Stimulated activated CD4-positive, alpha-beta T cell treated with anti-CD3 and anti-CD28 coated beads, Interleukin-4, amount 100 ng/mL, for 24 hours (primary cell): ENCODE measurements around the gene ANXA3.
"Not testable (repeated sequence)": the region's sequence is repeated elsewhere in the genome, so short reads cannot be mapped to it uniquely, and the experiment has no call there.

ENCODE experiments used
- DNase-seq: peaks from one replicate; pipeline ENCODE4 v3.0.0-alpha.2; 2020

The ANXA3 gene

DNA sequence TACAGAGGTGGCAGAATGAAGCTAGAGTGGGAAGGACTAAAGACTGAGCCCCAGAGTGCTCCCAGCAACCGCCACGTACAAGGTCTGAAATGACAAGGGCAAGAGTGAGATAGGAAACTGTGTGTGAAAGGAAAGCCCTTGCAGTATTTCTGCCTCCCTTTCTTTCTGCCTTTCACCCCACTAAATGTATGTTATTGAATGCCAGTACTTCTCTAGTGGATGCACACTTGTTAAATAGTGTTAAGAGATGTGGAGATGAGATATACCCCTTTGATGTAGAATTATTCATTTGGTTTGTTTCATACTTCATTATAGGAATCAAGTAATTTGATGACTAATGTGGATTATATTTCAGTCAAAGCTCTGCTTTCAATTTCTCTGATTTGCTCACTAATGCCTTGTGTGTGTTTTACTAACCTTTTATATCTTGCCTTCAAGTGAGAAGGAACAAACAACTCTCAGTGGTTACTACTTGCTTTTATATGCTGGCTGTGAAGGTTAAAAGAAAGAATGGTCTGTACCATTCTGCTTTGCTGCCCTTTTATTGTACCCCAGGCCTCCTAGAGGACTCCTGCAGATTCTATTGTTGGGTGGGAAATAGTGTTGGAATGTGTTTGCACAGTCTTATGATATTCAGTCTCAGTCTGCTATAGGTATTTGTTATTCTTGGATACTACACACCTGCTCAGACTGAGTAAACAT, 8.0 kb upstream of the ANXA3 start:
- DNase-seq, result no peak

DNA sequence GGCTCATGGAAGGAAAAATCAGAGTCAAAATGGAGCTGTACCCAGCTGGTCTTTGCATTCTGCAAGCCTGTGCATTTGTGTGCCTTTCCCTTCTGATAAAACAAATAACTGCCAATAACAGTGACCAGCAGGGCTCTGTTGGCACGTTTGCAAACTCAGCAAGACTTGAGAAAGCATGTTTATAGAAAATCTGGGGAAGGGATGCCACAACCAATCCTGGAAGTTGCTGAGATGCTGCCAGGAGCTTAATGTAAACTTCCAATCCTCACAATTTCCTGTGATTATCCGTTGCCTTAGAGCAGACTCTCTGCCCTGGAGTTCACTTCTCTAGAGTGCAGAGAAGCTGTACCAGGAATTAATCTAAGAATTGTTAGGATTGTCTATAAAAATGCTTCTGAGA, 6.9 kb upstream of the ANXA3 start:
- no peak for DNase-seq

DNA sequence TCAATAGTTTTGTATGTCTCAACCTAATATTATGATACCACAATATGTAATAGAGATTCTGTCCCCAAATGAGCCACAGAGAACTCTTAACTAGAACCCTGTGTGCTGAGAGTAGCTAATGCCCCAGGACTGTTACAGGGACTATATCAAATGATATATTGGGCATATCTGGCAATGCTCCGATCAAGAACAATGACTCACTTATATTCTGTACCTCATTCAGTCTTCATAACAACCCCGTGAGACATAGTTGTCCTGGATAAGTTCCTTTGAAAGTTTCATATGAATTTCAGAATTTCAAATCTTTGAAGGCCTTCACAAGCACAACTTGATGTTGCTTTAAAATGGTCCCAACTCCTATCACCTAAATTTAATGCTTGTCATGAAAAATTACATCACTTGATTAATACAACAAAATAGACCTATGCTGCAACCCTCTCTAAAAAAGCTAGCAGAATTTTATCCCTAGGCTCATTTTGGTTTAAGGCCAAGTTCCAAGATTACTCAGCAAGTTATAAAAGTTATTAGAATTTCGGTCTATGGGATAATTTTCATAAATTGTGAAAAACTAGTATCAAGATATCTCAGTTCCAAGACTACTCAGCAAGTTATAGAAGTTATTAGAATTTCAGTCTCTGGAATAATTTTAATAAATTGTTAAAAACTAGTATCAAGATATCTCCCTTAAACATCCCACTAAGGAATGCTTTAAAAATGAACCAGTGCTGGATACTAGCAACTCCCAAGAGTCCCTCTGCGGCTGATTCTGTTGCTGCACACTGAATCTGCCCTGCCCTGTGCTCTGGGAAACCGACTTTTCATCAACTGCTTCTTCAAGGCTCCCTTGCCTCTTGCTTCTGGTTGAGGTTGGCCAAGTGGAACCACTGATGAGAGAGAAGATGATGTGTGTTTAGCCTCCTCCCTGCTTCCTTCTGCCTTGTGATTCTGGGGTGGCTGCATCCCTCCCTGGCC, 6.0 kb upstream of the ANXA3 start:
- DNase-seq, result no peak

DNA sequence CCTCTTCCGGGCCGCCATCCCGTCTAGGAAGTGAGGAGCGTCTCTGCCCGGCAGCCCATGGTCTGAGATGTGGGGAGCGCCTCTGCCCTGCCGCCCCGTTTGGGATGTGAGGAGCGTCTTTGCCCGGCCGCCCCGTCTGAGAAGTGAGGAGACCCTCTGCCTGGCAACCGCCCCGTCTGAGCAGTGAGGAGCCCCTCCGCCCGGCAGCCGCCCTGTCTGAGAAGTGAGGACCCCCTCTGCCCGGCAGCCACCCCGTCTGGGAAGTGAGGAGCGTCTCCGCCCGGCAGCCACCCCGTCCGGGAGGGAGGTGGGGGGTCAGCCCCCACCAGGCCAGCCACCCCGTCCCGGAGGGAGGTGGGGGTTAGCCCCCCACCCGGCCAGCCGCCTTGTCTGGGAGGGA, 3.7 kb upstream of the ANXA3 start:
- DNase-seq, result not testable (repeated sequence)

DNA sequence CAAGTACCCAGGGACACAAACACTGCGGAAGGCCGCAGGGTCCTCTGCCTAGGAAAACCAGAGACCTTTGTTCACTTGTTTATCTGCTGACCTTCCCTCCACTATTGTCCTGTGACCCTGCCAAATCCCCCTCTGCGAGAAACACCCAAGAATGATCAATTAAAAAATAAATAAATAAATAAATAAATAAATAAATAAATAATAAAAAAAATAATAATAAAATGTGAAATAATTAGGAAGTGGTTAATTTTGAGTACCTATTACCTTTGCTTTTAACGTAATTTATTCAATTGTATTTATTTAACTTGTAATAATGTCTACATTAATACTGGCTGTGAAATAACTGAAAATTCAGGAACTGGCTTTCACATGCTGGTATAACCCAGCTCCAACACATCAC, 2.7 kb upstream of the ANXA3 start:
- DNase-seq, result not testable (repeated sequence)

DNA sequence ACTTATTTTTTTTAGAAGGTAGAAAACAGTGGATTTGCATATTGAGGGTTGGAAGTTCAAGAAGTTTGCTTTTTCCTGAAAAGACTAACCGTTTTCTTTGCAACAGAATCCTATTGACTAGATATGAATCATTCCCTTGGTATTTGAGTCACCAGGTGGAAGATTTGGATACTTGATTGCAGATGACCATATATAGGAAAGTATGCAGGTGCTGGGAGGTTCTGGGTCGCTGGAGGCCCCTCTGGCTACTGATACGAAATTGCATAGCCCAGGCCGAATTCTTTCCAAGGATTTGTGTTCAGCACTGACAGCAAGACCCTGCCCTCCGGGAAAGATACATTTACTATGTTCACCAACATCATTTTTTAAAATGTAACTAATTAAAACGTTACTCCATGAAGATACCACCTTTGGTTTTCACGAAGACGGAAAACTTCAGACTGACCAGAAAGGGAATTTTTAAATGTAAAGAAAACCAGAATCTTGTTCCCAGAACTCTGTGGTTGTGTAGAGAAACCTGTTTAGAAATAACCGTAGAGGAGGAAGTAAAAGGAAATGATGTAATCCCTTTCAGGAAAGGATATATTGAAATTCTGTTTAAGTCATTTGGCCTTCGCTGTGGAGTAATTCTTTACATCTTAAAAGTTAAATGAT, 946 bp downstream of the ANXA3 start:
- no peak for DNase-seq

DNA sequence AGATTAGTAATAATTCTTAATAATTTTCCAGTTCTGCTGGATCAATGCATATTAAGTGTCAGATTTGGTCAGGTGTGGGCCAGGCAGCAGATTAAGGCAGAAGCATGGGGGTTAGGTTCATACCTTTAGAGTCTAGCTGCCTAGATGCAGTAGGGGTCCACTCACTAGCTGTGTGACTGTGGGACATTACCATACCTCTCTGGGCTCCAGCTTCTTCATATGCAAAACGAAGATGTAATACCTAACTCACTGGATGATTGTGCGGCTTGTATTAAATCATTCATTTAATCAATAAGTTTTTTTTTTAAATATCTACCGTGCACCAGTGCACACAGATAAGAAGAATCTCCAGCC, 1.4 kb downstream of the ANXA3 start:
- DNase-seq, result no peak

DNA sequence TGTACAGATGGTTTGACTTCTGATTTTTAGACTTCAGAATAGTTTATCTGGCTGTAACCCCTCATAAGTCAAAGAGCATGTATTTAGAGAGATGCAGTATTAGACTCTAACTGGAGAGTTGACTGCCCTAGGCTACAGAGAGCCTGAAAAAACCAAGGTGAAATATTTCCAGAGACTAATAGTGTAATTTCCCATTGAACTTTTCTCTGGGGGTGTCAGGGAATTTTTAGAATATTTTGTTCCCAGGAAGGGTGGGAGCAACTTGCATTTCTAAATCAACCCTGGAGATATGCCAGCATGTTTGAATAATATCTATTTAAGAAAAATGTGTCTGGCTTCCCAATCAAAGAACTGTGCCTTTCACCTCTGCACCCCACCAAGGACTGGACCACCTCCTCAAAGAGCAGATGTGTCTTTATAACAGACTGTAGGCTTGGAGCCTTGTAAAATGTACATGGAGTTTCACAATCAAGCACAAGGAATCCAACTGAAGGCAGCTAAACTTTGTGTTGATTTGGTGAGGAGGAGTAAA, 2.0 kb downstream of the ANXA3 start:
- DNase-seq, result no peak

DNA sequence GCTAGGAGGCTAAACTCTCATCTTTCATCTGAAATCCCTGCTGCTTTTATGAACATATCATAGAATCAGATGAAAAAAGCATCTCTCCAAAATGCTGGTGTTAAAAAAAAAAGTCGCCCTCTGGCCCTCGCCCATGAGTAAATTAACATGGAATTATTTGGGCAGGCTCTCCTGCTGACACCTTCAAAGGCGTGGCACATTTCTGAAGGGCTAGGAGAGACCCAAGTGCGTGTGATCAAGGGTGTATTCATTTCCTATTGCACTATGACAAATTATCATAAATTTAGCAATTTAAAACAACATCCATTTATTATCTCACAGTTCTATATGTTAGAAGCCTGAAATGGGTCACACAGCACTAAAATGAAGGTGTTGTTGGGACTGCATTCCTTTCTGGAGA, 5.1 kb downstream of the ANXA3 start:
- no peak for DNase-seq

DNA sequence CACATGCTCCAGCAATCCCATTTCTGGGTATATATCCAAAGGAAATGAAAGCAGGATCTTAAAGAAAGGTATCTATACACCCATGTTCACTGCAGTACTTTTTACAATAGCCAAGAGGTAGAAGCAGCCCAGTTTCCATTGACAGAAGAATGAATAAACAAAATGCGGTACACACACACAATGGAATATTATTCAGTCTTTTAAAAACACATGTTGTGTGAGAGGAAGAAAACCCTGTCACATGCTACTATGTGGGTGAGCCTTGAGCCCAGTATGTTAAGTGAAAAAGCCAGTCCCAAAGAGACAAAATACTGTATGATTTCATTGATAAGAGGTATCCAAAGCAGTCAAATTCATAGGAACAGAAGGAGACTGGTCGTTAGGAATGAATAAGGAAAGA, 6.3 kb downstream of the ANXA3 start:
- no peak for DNase-seq

DNA sequence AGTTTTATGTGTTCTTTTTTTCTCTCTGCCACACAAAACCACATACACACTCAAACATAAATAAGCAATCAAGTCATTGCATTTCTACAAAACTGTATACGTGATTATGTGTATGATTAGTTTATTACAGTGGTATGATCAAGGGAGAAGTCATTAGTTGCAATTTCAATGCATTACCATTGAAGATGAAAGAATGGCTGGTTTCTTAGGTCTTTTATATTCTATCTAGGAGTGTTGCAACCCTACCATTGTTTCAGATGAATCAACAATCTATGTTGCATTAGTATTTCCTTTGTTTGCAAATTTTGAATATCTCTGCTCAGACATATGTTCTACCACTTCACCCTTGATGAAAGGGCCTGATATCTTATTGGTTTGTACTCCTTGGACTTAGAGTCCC, 6.8 kb downstream of the ANXA3 start:
- DNase-seq, result no peak

DNA sequence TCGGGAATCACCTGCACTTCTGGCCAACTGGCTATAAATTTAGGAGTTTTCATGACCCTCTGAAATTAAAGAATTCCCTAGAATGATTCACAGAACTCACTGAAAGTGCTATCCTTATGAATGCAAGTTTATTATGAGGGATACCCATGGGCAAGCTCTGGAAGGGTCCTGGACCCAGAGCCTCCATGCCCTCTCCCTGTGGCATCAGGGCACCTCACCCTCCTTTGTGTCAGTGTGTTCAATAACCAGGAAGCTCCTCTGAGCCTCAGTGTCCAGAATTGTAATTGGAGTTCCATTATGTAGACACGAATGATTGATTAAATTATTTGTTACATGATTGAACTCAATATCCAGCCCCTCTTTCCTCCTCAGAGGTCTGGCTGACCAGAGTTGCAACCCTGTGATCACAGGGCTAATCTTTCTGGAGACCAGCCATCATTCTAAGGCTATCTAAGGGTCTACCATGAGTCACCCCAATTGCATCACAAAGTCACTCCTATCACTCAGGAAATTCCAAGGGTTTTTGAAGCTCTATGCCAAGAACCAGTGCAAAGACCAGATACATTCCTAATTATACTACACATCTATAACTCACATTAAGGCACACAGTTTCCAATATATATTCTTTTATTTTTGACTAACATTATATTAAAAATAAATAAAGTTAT, 8.9 kb downstream of the ANXA3 start:
- DNase-seq, result no peak

DNA sequence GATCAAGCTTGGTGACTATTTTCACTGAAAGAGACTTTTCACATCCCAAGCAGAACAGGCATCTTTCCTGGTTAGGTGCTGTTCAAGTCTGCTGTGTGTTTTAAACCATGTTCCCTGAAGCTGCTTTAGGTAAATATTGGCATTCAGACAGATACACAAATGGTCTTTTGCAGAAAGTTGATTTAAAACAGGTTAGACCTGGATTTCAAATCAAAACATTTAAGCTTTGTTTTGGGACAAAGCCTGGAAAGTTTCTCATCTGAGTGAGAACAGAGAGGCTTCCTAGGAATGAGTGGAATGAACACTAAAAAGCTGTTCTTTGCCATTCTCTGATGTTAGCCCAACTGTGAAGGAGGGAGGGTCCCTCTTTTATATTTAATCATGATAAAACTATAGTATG, 10.1 kb downstream of the ANXA3 start:
- DNase-seq, result no peak

DNA sequence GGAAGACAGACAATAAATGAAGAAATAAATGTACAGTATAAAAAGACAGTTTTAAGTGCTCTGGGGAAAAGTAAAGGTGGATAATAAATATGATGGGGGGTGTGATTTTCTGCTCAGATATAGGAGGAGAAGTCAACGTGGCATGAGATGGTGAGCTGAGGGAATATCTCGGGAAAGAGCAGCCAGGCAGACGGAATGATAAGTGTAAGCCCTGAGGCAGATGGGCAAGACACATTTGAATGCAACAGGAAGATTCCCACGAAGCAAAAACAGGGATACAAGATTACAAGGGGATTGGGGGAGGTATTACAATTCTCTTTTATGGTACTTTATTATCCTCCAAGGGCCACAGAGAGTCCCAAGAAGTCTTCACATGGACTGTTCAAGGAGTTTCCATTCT, 11.1 kb downstream of the ANXA3 start:
- DNase-seq, result no peak

DNA sequence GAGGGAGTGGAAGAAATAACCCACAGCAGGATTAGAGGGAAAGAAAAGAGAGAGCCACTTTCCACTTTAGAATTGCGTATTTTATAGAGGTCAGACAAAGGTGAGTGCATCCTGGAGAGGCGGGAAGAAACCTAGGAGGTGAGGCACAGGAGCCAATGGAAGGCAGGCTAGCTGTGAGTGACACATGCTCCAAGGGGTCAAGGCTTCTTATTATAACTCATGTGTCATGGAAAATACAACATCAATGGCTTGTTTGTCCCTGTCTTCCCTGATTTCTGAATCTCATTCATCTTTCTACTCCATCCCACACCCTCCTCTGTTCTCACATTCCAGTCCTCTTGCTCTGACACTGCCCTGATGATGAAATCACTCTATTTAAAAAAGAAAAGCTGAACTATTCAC, 14.4 kb downstream of the ANXA3 start:
- no peak for DNase-seq

DNA sequence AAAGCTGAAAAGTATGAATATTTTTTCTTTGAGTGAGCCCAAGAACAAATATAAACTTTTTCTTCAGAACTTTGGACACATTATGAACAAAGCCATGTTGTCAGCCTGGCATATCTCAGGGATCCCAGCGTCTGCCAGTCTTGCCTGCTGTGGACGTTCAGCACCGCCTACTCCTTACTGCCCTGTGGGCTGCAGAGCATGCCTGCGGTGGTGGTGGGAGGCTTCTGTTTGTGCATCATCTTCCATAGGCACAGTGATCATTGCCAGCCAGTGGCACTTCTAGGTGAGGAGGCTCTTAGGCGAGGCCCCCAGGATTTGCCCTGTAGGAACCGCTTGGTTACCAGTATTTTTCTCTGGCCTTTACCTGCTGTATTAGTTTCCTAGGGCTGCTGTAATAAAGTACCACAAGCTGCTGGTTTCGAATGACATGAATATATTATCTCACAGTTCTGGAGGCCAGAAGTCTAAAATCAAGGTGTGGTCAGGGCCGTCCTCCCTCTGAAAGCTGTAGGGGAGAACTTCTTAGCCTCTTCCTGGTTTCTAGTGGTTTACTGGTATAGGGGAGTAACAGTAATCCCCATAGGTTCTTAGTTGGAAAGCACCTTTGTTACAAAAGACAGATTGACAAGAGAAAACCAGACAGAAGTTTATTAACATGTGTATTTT, 15.4 kb downstream of the ANXA3 start:
- no peak for DNase-seq

DNA sequence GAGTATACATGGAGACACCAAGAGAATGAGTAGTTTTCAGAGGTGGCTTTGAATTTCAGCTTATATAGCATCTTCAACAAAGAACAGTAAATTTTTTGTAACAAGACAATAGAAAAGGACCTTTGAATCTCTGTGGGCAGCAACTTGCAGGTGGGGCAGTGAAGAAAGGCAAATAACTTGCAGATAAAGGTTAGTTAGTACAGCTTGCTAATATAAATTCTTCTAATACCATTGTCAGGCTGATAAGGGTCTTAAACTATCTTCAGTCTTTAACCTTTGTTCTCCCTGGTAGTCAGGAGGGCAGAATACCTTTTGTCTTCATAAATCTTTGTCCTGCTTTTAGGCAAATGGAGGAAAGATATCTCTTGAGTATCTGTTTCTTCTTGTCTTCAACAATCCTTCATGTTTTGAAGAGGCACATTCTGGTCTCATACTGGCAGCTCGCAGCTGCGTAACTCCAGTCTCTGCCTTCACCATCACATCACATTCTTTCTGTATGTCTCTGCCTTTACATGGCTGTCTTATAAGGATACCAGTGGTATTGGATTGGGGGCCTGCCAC, 16.0 kb downstream of the ANXA3 start:
- no peak for DNase-seq

DNA sequence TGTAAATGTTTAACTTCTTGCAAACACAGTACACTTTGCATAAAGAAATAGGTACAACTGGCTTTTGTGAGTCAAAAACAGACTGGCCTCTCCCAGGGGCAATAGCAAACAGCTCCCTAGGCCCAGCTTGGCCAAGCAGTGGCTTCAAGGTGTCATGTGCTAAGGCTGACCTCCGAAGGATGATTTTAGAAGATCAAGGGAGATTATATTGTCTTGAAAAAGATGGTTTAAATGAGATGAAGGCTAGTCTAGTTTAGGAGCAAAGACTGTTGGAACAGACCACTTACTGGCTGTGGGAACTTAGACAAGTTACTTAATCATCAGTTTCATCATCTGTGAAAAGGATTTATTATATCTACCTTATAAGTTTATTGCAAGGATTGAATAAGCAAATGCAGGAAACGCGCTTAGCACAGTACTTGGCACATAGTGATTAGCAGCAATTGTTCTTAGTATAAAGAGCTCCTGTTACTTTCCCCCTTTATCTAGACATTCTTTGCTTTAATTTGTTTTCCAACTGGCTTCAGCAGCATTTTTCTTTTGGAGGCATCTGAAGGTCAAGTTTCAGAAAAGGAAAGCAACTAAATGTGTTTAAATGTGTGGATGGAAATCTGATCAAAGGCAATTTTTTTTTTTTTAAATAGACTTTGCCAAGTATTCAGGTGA, 17.2 kb downstream of the ANXA3 start:
- no peak for DNase-seq

DNA sequence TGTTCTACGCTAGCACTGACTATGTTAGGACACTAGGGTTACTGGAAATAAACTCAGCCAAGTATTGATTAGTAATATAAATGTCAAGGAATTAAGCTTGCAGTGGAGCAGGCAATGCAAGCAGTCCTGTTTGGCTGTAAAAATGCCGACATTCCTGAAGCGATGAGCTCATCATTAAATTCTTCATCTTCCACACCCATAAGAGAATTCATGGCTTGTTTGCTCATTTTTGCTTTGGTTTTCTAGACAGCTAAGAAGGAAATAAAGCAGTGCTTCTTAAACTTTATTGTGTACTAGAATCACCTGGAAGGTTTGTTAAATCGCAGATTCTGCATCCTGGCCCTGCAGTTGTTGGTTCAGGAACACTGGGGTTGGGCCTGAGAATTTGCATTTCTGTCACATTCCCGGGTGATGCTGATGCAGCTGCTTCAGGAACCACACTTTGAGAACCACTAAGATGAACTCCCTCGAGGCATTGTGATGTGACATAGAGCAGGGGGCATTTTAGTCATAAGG, 17.8 kb downstream of the ANXA3 start:
- DNase-seq, result no peak

DNA sequence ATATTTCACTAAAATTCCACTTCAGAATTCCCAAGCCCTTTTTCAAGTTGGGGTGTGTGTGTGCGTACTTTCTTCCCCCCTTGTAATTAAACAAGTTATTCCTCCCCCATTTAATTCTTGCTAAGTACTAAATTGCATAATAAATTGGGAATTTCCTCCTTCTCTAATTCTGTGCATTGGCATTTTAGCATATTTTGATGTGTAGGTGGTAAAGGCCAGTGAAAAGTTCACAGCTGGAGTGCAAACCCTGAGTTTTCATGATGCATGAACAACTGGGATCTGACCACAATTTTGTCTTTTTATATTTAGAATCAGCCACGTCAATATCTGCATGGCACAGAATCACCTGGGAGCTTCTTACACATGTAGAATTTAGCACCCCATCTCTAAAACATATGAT, 18.5 kb downstream of the ANXA3 start:
- no peak for DNase-seq

DNA sequence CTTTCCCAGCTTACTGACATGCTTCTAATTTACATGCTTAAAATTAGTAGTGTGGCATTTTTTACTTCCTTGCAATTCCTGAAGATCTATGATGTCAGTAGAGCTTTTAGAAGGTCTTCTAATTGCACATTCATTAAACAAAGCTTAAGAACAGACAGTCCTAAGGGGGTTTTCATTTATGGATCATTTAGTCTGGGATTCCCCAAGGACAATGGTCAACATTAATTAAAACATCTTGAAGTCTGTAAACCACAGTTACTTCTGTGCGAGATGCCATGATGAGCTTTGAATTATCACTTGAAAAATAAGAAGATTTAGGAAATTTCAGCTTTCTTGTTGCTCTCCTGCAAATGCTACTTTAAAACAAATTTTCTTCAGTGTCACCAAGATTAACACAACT, 20.2 kb downstream of the ANXA3 start:
- DNase-seq, result no peak
